ENCODE measurements around the gene HEPACAM2.
A peak's percentile ranks its signal among the peaks of the same experiment; 100 is the strongest.

Gene HEPACAM2

DNA sequence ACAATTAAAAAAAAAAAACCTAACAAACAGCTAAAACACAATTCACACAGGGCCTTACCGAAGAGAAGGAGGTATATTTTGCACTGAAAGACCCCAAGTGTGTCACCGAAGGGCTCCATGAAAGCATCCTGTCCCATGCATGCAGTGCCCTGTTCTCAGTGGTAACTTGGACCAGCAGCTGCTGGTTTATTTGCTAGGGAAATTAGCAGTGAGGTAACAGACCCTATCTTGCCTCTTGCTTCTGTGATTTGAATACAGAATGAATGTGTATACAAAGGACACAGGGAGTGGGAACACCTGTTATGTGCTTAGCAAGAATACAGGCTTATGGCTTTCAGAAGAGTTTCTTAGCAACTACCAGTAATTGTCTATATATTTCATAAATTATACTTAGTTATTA, at the start of gene HEPACAM2:
Gene HEPACAM2, minus strand, starts transcription at position 160 of the 400 bp plus-strand sequence.
- DNase-seq (ENCODE audit: low read depth, low spot score): no peak

DNA sequence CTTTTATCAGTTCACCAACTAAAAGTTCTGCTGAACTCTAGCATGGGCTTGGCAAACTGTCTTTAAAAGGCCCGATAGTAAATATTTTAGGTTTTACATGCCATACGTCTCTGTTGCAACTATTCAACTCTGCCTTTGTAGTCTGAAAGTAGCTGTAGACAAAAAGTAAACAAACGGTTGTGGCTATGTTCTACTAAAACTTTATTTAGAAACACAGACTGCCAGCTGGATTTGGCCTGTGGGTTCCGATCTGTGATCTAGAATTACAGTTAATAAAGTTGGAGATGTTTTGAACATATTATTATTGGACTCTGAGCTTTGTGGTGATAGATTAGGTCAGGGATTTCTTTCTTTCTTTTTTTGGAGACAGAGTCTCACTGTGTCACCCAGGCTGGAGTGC, 39.0 kb upstream of the HEPACAM2 start:
- DNase-seq (ENCODE audit: low read depth, low spot score): no peak

DNA sequence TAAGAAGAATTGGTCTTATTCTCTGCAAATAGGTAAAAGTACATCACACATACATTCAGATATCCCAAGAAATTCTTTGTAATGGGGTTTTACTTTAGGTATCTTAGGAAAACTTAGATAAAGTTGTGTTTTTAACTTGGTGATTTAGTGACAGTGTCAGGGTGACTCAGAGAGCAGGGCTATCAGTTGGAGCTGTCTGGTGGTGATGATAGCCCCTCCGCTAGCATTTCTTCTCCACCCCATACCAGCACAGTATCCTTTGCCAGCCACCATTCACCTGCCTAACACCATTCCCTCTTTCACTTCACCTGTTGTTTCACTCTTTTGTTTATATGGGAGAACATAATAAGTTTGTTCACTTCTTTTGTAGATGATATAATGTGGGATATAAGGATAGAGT, 36.3 kb upstream of the HEPACAM2 start:
- DNase-seq (ENCODE audit: low read depth, low spot score): no peak

DNA sequence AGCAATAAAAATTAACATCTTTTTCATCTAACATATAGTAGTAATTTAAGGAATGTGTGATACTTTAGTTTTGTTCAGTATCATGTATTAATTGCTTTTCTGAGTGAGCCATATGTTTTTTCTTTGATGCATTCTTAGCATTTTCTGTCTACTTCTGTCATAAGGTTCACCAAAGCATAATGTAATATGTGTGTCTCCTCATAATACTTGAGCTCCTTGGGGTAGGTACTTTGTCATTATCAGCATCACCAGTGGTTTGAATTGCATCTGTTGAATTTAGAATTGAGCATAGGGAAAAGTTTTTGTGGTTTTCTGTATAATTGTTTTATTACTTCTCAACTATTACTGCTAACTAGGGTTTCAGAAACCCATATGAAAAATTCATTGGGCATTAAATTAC, 32.4 kb upstream of the HEPACAM2 start:
- no peak for DNase-seq (ENCODE audit: low read depth, low spot score)

DNA sequence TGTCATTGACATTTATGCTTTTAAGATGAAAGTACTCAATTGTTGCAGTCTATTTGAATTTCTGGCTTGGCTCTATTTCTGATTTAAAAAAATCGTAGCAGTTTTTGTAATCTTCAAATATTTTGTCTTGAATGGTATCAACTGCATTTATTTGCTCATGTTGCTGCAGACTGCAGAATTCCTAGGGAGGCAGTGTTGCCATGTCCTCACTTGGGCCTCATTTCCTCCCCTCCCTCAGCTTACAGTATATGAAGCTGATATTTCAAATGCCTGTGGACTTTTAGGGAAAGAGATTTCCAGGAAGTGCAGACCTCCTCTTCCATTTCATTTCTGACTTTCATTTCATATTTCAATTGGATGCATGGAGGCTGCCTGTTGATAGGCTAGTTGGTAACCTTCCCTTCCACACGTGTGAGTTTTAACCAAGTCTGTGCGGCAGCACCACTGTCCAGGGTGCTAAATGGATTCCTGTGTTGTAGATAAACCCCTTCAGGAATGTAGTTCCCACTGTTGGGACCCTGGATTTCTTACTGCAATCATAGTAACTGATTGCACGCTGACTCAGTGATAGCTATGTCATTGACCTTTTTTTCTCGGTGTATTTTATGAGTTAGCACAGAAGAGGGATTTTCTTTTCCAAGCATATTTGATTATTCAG, 23.4 kb upstream of the HEPACAM2 start:
- DNase-seq (ENCODE audit: low read depth, low spot score): peak; percentile 25

DNA sequence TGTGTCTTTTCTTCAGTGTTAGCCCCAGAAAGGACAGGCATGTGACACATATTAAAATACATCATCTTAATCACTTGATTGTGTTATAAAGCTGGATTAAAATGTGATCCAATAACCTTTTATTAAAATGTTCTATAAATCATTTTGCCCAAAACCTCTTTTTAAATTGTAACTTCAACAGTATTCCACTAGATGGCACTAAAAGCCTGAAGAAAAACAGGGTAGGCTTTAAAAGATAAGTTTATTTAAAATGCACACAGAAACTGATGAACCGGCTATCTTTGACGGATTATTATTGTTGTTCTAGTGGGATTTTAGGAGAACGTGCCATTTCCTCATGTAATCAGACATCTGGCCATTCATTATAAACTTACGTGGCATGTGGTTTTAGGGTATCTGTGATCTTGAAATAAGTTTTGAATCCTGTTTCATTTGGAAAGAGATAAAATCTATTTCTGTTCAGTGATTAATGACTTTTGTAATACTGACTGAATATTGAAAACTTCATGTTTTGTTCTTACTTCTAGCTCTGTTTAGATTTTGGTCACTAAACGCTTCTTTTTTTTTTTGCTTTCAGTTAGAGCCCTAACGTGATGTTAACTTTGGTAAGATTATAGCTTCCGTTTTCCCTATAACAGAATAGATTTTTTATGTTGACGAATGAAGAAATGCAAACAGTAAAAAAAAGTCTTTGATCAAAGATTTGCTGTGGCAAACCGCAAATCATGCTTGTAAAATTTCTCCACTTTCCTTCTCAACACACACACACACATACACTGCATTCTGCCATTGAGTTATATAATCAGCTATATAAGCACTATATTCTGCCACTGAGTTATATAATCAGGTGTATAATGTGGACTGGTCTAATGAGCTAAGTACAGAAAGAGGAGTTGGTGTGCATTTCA, 19.5 kb upstream of the HEPACAM2 start:
- no peak for DNase-seq (ENCODE audit: low read depth, low spot score)

DNA sequence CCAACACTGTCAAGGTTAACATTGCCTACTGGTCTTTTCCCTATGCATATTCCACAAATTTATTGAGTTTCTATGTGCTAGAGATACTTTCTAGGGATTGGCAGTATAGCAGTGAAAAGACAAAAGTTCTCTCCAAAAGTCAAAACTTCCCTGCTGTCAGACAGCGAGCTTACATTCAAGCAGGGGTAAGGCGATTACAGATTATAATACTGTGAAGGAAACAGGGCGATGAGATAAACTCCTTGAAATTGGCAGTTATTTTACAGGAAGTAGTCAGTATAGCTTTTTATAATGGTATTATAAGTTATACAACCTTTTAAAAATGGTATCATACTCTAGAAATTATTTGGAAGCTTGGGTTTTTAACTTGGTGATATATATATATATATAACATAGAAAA, 15.8 kb upstream of the HEPACAM2 start:
- no peak for DNase-seq (ENCODE audit: low read depth, low spot score)

DNA sequence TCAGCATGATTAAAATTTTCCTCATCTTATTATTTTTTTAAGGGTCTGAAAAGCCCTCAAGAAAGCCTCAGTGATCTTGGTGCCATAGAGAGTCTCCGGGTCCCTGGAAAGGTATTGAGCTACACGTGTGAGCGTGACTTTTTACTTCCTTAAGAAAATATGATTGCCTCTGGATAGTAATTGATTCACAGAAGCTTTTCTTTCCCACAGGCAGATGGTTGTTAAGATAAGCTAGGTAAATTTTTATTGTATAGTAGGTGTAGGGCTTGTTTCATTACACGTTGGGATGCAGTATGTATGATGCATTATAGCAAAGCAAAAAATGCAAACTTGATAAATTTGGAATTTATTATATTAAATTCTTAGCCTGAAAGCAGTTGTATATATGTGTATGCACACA, 13.6 kb upstream of the HEPACAM2 start:
- DNase-seq (ENCODE audit: low read depth, low spot score): no peak

DNA sequence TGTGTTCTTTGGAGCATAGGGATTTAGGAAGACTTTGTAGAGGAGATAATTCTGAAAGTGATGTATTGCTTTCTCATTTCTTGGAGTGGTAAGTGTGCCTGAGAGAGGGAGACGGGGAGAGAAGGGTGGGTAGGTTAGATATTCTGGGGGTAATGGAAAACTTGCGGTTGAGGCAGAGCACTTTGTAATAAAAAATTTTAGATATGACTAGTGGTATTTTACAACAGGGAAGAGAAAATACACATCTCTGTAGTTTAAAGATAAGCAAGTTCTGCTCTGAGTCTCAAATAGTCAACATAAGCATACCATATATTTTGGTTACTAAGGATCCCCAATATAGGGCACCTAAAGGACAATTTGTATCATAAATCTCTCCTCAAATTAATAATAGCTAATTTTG, 12.5 kb upstream of the HEPACAM2 start:
- no peak for DNase-seq (ENCODE audit: low read depth, low spot score)

DNA sequence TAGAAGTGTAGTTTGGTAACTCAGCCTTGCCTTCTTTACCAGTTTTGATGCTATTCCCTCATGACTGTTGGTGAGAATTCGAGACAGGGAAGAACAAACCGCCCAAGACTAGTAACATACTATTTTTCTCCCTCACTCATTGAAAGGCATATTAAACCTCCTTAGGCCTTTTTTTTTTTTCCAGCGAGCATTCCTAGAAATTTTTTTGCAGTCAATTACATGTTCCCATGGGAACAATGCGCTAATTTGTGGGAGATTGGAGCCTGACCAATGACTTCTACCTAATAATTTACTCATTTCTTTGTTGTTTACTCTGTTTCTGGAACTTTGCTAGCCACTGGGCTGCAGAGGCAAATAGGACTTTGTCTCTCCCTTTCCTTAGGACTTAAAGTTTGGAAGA, 11.9 kb upstream of the HEPACAM2 start:
- no peak for DNase-seq (ENCODE audit: low read depth, low spot score)

DNA sequence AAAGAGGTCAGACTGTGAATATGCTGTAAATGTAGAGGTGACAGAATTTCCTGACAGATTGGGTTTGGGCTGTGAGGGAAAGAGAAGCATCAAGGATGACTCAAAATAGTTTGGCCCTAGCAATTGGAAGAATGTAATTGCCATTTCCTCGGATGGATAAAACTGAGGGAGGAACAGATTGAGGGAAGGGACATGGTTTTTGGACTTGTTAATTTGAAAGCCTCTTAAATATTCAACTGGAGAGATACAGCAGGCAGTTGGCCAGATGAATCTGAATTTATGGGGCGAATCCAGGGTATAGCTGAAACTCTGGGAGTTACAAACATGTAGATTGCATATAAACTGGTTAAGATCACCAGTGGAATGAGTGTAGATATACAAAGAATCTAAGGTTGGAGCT, 9.3 kb upstream of the HEPACAM2 start:
- DNase-seq (ENCODE audit: low read depth, low spot score): no peak

DNA sequence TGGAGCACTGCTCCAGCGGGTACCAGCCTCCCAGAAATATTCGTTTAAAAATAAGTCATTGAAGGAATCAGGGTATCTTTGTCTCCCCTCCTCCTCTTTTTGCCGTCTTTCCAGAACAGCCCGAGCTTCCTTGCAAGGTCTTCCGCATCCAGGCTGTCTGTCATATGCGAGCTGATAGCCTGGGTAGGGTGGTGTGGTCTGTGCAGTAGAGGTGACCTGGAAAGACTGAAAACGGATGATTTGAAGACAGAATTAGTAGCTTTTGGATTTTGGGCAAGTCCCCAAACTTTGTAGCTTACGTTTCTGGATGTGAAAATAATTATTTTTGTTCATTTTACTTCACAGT, 6.4 kb upstream of the HEPACAM2 start:
- DNase-seq (ENCODE audit: low read depth, low spot score): no peak

DNA sequence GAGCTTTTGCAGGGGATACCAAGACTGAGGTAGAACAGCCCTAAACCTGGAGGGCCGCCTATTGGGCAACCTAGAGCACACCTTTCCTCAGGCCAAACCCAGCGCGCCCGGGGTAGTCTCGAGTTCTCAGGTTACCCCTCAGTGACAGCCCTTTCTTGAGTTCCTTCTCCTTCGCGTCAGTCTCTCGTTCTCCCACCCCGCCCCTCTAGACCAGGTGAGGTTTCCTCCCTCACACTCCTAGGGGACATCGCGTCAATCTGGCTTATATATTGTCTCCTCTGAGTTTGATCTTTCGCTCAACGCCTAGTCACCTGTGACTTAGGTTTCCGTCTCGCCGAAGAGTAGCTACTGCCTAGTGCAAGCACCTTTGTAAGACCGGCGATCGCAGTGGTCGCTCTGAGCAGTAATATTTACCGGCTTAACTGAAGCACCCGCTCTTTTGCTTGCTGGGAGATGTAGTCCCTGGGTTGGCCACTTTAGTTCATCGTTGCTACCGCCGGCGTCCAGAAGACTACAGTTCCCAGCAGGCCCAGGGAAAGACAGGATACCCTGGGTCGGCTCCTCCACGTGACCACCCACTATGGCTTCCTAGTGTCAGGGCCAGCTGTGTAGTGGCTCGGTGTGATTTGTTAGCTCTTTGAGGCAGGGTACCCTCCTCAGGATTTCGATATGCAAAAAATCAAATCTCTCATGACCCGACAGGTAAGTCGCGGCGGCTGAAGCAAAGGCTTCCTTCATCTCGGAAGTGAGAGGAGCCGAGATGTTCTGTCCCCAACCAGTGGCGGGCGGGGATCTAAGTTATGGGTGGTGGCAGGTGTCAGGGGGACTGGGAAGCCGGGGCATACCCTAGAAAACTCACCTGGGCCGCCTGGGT, 5.8 kb upstream of the HEPACAM2 start, which contains the start of gene VPS50:
Gene VPS50, plus strand, starts transcription at position 568 of the 874 bp plus-strand sequence. Its CDS starts 102 bp downstream, at position 670.
- peak; percentile 96 for DNase-seq (ENCODE audit: low read depth, low spot score)

DNA sequence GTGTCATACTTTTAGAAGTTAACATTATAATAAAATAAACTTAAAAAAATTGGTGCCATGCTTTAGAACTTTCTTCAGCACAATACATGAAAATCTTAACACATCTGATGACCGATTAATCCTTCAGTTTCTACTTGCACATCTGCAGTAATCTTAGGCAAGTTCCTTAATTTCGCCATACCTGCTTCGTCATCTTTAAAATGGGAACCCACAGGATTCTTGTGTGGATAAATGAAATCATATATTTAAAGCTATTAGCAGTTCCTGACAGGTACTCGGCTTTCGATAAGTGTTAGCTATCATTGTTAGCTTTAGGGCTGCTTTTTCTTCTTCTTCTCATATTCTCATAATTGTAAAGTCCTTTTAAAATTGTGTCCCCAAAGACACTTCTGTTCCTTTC, 5.0 kb upstream of the HEPACAM2 start:
- no peak for DNase-seq (ENCODE audit: low read depth, low spot score)

DNA sequence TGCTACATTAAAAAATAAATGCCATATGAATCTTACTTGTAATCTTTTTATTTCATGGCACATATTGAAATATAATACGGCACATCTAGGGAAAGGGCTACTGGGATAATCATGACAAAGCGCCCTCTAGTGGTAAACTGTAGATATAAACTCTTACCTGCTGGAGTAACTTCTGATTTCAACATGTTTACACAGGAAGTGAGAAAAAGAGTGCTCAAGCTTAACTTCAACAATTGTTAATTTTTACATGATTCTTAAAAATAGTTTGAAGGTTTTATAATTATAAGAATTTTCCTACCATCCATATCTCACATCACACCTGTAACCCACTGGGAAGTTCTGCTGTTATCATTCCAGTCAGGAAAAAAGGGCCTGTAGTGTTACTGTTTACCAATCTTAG, 2.0 kb upstream of the HEPACAM2 start:
- DNase-seq (ENCODE audit: low read depth, low spot score): no peak

DNA sequence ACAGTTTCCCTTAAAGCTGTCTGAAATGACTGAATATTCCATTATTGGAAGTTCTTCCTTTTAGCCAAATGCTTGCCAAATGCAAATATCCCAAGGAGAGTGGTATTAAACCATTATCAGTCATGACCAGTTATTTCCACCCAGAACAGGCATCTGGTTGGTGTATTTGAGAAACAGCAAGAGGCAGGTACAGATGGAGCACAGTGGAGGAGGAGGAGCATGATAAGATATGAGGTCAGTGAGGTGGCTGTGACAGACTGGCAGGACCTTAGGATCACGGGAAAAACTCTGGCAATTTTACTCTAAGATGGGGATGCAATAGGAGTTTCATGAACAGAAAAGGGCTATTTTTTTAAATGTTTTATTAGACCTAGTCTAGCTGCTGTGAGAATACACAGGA, 6.4 kb downstream of the HEPACAM2 start:
- no peak for DNase-seq (ENCODE audit: low read depth, low spot score)

DNA sequence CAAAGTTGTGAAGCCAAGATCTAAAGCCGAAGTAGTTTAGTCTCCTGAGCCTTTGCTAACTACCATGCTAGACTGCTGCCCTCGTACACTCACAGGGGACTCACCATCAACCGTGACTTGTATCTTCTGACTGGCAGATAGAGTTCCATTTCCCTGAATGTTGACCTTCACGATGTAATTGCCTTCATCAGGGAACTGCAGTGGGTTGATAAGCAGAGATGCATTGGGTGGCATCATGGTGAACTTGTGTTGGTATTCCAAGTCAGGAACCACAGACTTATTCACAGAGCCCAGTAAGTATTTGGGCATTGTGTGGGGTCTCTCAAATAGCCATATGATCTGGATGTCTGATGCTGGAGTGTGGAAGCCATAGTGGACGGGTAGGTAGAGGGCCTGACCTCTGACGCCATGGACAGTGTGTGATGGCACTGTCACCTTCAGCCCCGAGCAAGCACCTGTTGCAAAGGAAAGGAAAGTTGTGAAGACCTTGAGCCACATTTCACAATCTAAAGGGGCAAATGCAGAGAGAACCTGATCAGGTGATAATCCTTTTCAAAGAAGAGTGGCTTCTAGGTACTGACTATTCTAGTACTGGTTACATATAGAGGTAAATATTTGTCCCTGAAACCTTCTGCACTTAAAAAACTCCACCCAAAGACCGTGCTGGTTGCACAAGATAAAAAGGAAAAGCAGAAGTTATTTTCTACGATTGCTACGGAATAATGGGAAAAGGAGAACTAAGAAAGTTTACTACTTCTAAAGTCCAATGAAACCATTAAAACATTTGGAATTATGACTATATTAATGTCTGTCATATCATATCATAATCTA, 7.1 kb downstream of the HEPACAM2 start:
- no peak for DNase-seq (ENCODE audit: low read depth, low spot score)

DNA sequence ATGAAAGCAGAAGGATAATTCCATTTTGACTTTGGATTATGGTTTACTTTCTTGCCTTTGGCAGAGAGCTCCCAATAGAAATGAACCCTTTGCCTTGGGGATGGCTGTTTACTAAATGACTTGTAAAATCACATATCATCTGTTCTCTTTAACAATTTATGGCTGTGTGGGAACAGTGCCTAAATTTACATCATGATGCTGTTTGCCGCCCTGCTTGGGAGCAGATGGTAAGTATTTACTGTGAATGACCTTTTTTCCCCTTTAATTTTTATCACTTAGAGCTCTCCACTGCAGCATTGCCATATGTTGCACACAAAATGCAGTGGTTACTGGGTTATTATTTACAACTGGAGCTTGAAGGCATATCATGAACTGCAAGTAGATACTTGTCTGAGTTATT, 13.4 kb downstream of the HEPACAM2 start:
- DNase-seq (ENCODE audit: low read depth, low spot score): no peak

DNA sequence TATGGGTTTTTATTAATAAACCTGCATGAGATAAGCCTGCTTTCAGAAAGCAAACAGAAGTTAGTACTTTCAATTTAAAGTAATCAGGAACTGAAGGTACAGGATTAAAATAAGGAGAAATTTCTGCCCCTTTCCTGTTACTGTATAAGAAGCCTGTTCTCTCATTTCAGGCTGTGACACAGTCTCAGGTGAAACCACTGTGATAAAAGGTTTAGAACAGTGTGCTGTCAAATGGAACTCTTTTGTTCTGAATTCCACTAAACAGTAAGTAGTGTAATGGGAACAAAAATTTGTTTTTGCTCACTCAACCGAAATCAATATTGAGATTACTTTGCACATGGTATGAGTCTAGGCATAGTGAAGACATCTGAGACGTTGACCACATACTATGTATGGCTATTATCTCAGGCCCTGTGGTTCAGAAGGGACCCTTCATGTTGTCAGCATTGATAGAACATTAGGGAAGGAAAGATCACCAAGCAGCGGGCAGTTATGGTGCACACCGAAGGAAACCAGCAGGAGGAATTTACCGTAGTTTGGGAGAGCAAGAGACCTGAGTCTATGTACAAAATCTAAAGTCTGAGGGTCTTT, 14.9 kb downstream of the HEPACAM2 start:
- no peak for DNase-seq (ENCODE audit: low read depth, low spot score)

DNA sequence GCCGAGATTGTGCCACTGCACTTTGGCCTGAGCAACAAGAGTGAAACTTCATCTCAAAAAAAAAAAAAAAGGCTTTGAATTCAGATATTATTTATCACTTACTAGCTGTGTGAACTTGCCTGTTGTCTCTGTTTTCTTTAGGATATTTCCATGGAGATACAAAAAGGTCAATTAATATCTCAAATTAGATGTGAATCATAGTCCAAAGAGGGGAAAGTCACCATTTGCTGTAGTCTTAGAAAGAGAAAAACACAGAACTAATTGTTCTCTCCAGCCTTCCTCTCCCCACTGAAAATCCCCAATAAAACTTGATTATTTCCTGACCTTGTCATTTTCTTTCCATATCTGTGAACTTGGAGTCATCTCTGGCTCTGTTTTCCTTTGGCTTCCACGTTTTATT, 21.2 kb downstream of the HEPACAM2 start:
- DNase-seq (ENCODE audit: low read depth, low spot score): no peak

DNA sequence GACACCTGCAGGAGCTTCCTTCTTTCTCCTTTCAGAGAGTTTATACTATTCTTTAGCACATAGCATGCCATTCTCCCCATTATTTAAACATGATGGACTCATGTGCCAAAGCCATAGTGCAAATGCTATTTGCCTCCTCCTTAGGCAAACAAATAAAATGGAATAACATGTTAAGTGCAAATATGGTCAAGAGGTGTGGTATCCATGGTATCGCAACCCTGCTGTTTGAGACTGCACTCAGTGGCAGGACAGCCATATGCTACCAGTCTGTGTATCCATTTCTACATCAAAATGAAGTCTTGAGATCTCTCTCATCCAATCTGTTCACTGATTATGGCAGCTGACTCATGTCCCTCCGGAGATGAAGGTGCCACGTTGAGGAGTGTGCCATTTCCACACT, 22.8 kb downstream of the HEPACAM2 start:
- DNase-seq (ENCODE audit: low read depth, low spot score): no peak

Data from ELF-1 (cell line).